Testis (tissue), 3 donors: ENCODE data around the gene EXOC3L2. TPM values are rescaled to one million over a fixed set of nuclear protein-coding genes. Genes with fewer than 3 reads are reported as not detected.
"Not testable (repeated sequence)": the region's sequence is repeated elsewhere in the genome, so short reads cannot be mapped to it uniquely, and the experiment has no call there.

ENCODE experiments used
- DNase-seq: peaks from one replicate; pipeline ENCODE4 v3.0.0-alpha.2; 2019
- H3K27ac ChIP-seq, 2 donors: fragments of 200-600 bp; sonication (generic); one replicate each; pipeline ENCODE4 v1.5.1; 2019
- H3K27me3 ChIP-seq: fragments of 200-600 bp; sonication (generic); one replicate; pipeline ENCODE4 v1.5.1; 2019
- H3K36me3 ChIP-seq: fragments of 200-600 bp; sonication (generic); one replicate; pipeline ENCODE4 v1.5.1; 2017; ENCODE audit warnings: low read depth; ENCODE audit errors: missing control alignments
- H3K4me1 ChIP-seq: fragments of 200-600 bp; sonication (generic); one replicate; pipeline ENCODE4 v1.5.1; 2019
- H3K4me3 ChIP-seq, 2 donors: fragments of 200-600 bp; sonication (generic); one replicate each; pipeline ENCODE4 v1.5.1; 2017 to 2019
- H3K9me3 ChIP-seq: fragments of 200-600 bp; sonication (generic); one replicate; pipeline ENCODE4 v1.5.1; 2017
- POLR2A ChIP-seq: fragments of 450-650 bp; IDR thresholded peaks from one replicate; pipeline ENCODE4 v1.6.1; 2017; ENCODE audit warnings: antibody characterized with exemption, mild to moderate bottlenecking, moderate library complexity
- WGBS, 2 donors: methylation state at CpG; one replicate each; pipeline ENCODE4 v1.1.5; 2018; 5-methylcytosine and 5-hydroxymethylcytosine counted together
- intact Hi-C: fragments of 100-400 bp; cut with DNase I; formaldehyde crosslinking; loops from one replicate; pipeline ENCODE4 v1.15.1; 2023; ENCODE audit warnings: low total_unique reads
- polyA plus RNA-seq: library from polyadenylated mRNA; stranded (reverse); fragments of 350-450 nt; fragmentation: Illumina TruSeq; extraction: RNeasy Lipid Tissue Mini Kit (QIAGEN cat#74804); gene quantifications from one replicate; pipeline ENCODE4 v1.2.3, GENCODE V29; 2014; ENCODE audit warnings: low read depth, low replicate concordance; ENCODE audit not compliant: insufficient read depth
- total RNA-seq, 2 donors: library from RNA; depleted of rRNA; stranded (reverse); fragments of >200 nt; gene quantifications; one replicate each; pipeline ENCODE4 v1.2.3, GENCODE V29; 2016
- TF ChIP-seq, protein P1 (sequence below), 3 experiments: fragments of 450-650 bp in 2 of 3; fragments of 200-600 bp in 1 of 3; sonication (generic) in 1 of 3; IDR thresholded peaks; one replicate each; pipeline ENCODE4 v1.5.1; 2016 to 2019; ENCODE audit warnings: antibody characterized with exemption in 3 of 3, mild to moderate bottlenecking in 2 of 3, moderate library complexity in 1 of 3

EXOC3L2 gene
- total and polyA plus RNA-seq, 3 donors from 2014 or later, result 7.4 to 30.2 (median 29.5) TPM

DNA sequence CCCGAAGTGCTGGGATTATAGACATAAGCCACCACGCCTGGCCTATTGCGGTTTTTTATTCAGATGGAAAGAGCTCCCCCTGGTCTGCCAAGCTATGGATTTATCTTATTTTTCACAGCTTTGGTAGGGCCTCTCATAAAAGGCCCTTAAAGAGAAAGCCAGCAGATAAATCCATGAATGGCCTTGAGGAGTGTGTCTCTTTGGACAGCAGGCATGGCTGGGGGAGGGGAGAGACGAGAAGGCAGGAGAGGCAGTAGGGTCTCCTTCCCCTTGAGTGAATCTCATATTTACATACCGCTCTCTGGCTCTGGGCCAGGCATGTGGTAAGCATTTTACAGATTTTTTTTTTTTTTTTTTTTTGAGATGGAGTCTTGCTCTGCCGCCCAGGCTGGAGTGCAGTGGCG is 31.1 kb upstream of the EXOC3L2 start:
- intact Hi-C loops, result no loop called here
- no peaks in the 10 kb centered on the region for H3K36me3 ChIP-seq
- H3K27me3 ChIP-seq, result no peaks in the 10 kb centered on the region
- DNase-seq, result peak; percentile 64
- TF ChIP-seq POLR2A, result no peak
- TF ChIP-seq, protein P1, sequence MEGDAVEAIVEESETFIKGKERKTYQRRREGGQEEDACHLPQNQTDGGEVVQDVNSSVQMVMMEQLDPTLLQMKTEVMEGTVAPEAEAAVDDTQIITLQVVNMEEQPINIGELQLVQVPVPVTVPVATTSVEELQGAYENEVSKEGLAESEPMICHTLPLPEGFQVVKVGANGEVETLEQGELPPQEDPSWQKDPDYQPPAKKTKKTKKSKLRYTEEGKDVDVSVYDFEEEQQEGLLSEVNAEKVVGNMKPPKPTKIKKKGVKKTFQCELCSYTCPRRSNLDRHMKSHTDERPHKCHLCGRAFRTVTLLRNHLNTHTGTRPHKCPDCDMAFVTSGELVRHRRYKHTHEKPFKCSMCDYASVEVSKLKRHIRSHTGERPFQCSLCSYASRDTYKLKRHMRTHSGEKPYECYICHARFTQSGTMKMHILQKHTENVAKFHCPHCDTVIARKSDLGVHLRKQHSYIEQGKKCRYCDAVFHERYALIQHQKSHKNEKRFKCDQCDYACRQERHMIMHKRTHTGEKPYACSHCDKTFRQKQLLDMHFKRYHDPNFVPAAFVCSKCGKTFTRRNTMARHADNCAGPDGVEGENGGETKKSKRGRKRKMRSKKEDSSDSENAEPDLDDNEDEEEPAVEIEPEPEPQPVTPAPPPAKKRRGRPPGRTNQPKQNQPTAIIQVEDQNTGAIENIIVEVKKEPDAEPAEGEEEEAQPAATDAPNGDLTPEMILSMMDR (IDR thresholded peaks at IDR 0.05), result no peak
- WGBS, 2 donors, result 48 to 62% methylated on average over 7 of the region's 7 CpGs
- H3K27ac ChIP-seq, result peak overlapping the region; percentile 10 to 28
- no peak overlapping the region for H3K4me3 ChIP-seq
- H3K9me3 ChIP-seq, result no peaks in the 10 kb centered on the region
- H3K4me1 ChIP-seq, result peaks cover 31% of the 10 kb centered on the region

DNA sequence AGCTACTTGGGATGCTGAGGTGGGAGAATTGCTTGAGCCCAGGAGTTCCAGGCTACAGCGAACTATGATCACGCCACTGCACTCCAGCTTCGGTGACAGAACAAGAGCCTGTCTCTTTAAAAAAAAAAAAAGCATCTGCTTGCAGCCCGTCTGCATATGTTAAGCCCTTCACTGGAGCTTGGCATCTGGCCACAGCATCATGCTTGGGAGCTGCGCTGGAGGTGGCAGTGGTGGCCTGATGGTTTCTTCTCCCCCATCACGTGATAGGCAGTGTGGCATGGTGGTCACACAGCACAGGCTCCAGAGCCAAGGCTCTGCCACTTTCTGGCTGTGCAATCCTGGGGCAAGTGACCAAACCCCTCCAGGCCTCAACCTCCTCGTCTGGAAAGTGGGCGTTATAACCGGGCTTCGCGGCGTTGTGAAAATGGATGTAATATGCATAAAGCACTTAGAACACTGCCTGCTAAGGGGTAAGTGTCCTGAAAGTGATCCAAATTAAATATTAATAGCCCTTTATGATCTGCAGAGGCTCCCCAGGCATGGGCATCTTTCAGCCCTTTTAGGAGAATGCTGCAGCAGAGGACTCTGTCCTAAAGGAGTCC is 30.3 kb upstream of the EXOC3L2 start:
- no peak for TF ChIP-seq POLR2A
- TF ChIP-seq, protein P1 (IDR thresholded peaks at IDR 0.05), result no peak
- Histone ChIP-seq H3K4me1 (peaks cover 32% of the 10 kb centered on the region), H3K4me3 (no peak overlapping the region), H3K36me3 (no peaks in the 10 kb centered on the region), H3K27ac (peak overlapping the region in 1 of 2 donors; percentile 28), H3K27me3 (no peaks in the 10 kb centered on the region), H3K9me3 (no peaks in the 10 kb centered on the region)
- WGBS, 2 donors, result 70 to 75% methylated on average over 12 of the region's 12 CpGs
- no peak for DNase-seq
- intact Hi-C loops, result no loop called here

DNA sequence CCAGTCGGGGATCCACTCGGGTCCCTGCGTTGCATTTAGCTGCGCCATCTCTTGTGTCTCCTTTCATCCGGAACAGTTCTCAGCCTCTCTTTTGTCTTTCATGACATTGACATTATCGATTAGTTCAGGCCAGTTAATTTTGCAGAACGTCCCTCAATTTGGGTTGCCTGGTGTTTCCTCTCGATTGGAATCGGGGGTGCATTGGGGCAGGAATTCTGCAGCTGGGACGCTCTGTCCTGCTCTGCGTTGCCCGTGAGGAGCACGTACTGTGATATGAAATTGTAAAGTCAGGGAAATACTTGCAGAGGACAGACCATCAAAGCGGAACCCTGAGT is 28.3 kb upstream of the EXOC3L2 start:
- TF ChIP-seq, protein P1 (IDR thresholded peaks at IDR 0.05), result no peak
- no peak for TF ChIP-seq POLR2A
- no peak for DNase-seq
- Histone ChIP-seq H3K27me3 (no peaks in the 10 kb centered on the region), H3K36me3 (no peaks in the 10 kb centered on the region), H3K9me3 (no peaks in the 10 kb centered on the region), H3K4me1 (peaks cover 32% of the 10 kb centered on the region), H3K4me3 (no peak overlapping the region), H3K27ac (peak overlapping the region; percentile 36 to 68)
- intact Hi-C loops, result no loop called here
- WGBS, 2 donors, result 61 to 88% methylated on average over 14 of the region's 14 CpGs

DNA sequence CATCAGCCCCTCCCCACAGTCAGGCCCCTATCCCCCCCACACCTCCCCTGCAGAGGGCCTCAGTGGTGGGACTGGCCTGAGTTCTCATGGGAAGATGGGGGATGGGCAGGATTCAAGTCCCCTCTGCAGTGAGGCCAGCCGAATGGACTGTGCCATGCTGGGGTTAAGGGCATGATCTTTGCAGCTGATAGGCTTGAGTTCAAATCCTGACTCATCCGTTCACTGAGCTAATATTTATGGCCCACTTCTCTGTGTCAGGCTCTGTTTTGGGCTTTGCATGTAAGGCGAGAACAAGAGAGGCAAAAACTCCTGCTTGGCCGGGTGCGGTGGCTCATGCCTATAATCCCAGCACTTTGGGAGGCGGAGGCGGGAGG is 26.5 kb upstream of the EXOC3L2 start:
- no peak for DNase-seq
- H3K27ac ChIP-seq, result no peak overlapping the region
- no peaks in the 10 kb centered on the region for H3K27me3 ChIP-seq
- 67 to 71% methylated on average over 5 to 7 of the region's 7 CpGs for WGBS, 2 donors
- TF ChIP-seq, protein P1 (IDR thresholded peaks at IDR 0.05), result no peak
- no peak for TF ChIP-seq POLR2A
- intact Hi-C loops, result no loop called here
- peaks cover 28% of the 10 kb centered on the region for H3K4me1 ChIP-seq
- H3K36me3 ChIP-seq, result no peaks in the 10 kb centered on the region
- H3K9me3 ChIP-seq, result no peaks in the 10 kb centered on the region
- H3K4me3 ChIP-seq, result no peak overlapping the region

DNA sequence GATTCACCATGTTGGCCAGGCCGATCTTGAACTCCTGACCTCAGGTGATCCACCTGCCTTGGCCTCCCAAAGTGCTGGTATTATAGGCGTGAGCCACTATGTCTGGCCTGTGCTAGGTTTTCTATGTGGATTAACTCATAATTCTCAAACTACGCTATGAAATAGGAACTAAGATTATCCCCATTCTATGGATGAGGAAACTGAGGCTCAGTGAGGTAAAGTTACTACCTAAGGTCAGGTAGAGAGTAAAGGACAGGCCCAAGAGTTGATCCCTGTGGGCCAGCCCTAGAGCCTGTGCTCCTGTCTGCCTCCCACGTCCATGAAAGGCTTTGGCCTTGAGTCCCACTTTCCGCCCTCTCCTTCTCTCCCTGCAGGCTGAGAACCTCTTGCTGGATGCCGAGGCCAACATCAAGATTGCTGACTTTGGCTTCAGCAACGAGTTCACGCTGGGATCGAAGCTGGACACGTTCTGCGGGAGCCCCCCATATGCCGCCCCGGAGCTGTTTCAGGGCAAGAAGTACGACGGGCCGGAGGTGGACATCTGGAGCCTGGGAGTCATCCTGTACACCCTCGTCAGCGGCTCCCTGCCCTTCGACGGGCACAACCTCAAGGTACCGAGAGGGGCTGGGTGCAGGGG is 26.0 kb upstream of the EXOC3L2 start:
- 59 to 77% methylated on average over 5 to 21 of the region's 21 CpGs for WGBS, 2 donors
- TF ChIP-seq, protein P1 (IDR thresholded peaks at IDR 0.05), result no peak
- TF ChIP-seq POLR2A, result no peak
- Histone ChIP-seq H3K27ac (no peak overlapping the region), H3K36me3 (no peaks in the 10 kb centered on the region), H3K4me3 (no peak overlapping the region), H3K4me1 (peaks cover 28% of the 10 kb centered on the region), H3K9me3 (no peaks in the 10 kb centered on the region), H3K27me3 (no peaks in the 10 kb centered on the region)
- DNase-seq, result no peak
- intact Hi-C loops, result no loop called here

DNA sequence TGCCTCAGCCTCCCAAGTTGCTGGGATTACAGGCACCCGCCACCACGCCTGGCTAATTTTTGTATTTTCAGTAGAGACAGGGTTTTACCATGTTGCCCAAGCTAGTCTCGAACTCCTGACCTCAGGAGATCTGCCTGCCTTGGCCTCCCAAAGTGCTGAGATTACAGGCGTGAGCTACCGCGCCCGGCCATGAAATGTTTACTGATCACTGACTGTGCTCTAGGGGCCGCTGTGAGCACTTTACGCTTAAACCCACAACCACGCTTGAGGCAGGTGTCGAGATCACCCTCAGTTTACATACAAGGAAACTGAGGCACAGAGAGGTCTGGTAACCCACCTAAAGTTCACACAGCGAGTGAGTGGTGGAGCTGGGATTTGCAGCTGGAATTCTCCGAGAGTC is 24.7 kb upstream of the EXOC3L2 start:
- 83 to 93% methylated on average over 13 of the region's 13 CpGs for WGBS, 2 donors
- H3K36me3 ChIP-seq, result not testable (repeated sequence)

More for the DNA sequence above, 24.7 kb upstream of the EXOC3L2 start:
- H3K27ac ChIP-seq, H3K4me3 ChIP-seq, H3K27me3 ChIP-seq, H3K9me3 ChIP-seq, intact Hi-C loops, DNase-seq: not testable (repeated sequence)
- H3K4me1 ChIP-seq, result peaks cover 25% of the 10 kb centered on the region
